Smooth muscle cell (in vitro differentiated cells): ENCODE data around the gene SBK2. TPM values are rescaled to one million over a fixed set of nuclear protein-coding genes. Genes with fewer than 3 reads are reported as not detected.

Source experiments
- DNase-seq: peaks from one replicate; lab custom pipeline; 2025; ENCODE audit not compliant: unreplicated experiment; lab: John Stamatoyannopoulos, UW
- H2AFZ ChIP-seq: fragments of 200-600 bp; sonication (generic); 2 replicates; pipeline ENCODE4 v1.6.0; 2016; ENCODE audit warnings: antibody characterized with exemption, low read depth, mild to moderate bottlenecking
- H3F3A ChIP-seq: fragments of 200-600 bp; sonication (generic); 2 replicates; pipeline ENCODE4 v1.6.0; 2017; ENCODE audit warnings: antibody characterized with exemption, low read depth
- H3K27ac ChIP-seq: fragments of 200-600 bp; sonication (generic); 2 replicates; pipeline ENCODE4 v1.5.1; 2016; ENCODE audit warnings: low read depth, mild to moderate bottlenecking
- H3K27me3 ChIP-seq: fragments of 200-600 bp; sonication (generic); 2 replicates; pipeline ENCODE4 v1.6.1; 2016; ENCODE audit warnings: low read depth, mild to moderate bottlenecking
- H3K36me3 ChIP-seq: fragments of 200-600 bp; sonication (generic); 2 replicates; pipeline ENCODE4 v1.5.1; 2016; ENCODE audit warnings: low read depth
- H3K4me1 ChIP-seq: fragments of 200-600 bp; sonication (generic); 2 replicates; pipeline ENCODE4 v1.5.1; 2016; ENCODE audit warnings: low read depth
- H3K4me2 ChIP-seq: fragments of 200-600 bp; sonication (generic); 2 replicates; pipeline ENCODE4 v1.6.0; 2016; ENCODE audit warnings: mild to moderate bottlenecking
- H3K4me3 ChIP-seq: fragments of 200-600 bp; sonication (generic); 2 replicates; pipeline ENCODE4 v1.5.1; 2016; ENCODE audit warnings: mild to moderate bottlenecking
- H3K79me2 ChIP-seq: fragments of 200-600 bp; sonication (generic); 2 replicates; pipeline ENCODE4 v1.6.0; 2016; ENCODE audit warnings: low read depth, mild to moderate bottlenecking
- H3K9ac ChIP-seq: fragments of 200-600 bp; sonication (generic); 2 replicates; pipeline ENCODE4 v1.6.0; 2016; ENCODE audit warnings: low read depth
- H3K9me3 ChIP-seq: fragments of 200-600 bp; sonication (generic); replicated peaks from 2 replicates; pipeline ENCODE4 v1.5.1; 2016; ENCODE audit warnings: low read depth
- H4K20me1 ChIP-seq: fragments of 200-600 bp; sonication (generic); 2 replicates; pipeline ENCODE4 v1.6.0; 2016; ENCODE audit warnings: low read depth
- WGBS: methylation state at CpG from one replicate; pipeline ENCODE4 v1.1.7; 2016; ENCODE audit warnings: low lambda C conversion rate; 5-methylcytosine and 5-hydroxymethylcytosine counted together
- polyA plus RNA-seq: library from polyadenylated mRNA; unstranded; fragments of >200 nt; fragmentation: Nextera tagmentation; extraction: Ambion mirVana; gene quantifications from 2 replicates; pipeline ENCODE4 v1.2.1, GENCODE V29; 2016
- total RNA-seq: library from RNA; depleted of rRNA; stranded (reverse); fragments of >200 nt; gene quantifications from 2 replicates; pipeline ENCODE4 v1.2.3, GENCODE V29; 2014
- TF ChIP-seq, protein P1 (sequence below): fragments of 200-600 bp; sonication (generic); IDR thresholded peaks from 2 replicates; pipeline ENCODE4 v1.5.1; 2017; ENCODE audit warnings: borderline replicate concordance, mild to moderate bottlenecking, antibody characterized with exemption; ENCODE audit not compliant: insufficient read depth, poor library complexity, severe bottlenecking

Gene SBK2
- total and polyA plus RNA-seq, 2 experiments from 2014 or later = not detected

DNA sequence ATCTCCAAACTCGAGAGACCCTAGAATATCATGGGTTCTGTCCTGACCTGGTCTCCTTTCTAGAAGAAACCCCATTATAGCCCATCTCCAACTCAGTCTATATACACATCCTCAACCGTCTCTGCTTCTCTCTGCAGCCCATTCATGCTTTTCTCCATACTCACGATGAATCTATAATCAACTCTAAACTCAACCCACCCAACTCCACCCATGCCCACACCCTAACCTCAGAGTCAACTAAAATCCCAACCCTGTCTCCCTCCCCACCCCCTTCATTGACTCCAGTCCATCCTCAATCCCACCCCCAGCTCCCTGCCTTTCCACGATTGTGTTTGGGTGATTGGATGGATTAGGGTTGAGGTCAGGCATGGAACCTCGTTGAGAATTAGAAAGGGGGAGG lies 6.6 kb upstream of the SBK2 start:
- H3K9me3 ChIP-seq = no peaks in the 10 kb centered on the region
- no peak overlapping the region for H3K4me3 ChIP-seq
- peaks cover 9% of the 10 kb centered on the region for H3K4me1 ChIP-seq
- no peaks in the 10 kb centered on the region for H3K36me3 ChIP-seq
- H3K9ac ChIP-seq = no peak overlapping the region
- H2AFZ ChIP-seq = no peak overlapping the region
- no peaks in the 10 kb centered on the region for H3K27me3 ChIP-seq
- WGBS = 78% methylated on average over 5 of the region's 5 CpGs
- no peaks in the 10 kb centered on the region for H4K20me1 ChIP-seq
- no peak overlapping the region for H3K4me2 ChIP-seq
- no peaks in the 10 kb centered on the region for H3K79me2 ChIP-seq
- TF ChIP-seq, protein P1, sequence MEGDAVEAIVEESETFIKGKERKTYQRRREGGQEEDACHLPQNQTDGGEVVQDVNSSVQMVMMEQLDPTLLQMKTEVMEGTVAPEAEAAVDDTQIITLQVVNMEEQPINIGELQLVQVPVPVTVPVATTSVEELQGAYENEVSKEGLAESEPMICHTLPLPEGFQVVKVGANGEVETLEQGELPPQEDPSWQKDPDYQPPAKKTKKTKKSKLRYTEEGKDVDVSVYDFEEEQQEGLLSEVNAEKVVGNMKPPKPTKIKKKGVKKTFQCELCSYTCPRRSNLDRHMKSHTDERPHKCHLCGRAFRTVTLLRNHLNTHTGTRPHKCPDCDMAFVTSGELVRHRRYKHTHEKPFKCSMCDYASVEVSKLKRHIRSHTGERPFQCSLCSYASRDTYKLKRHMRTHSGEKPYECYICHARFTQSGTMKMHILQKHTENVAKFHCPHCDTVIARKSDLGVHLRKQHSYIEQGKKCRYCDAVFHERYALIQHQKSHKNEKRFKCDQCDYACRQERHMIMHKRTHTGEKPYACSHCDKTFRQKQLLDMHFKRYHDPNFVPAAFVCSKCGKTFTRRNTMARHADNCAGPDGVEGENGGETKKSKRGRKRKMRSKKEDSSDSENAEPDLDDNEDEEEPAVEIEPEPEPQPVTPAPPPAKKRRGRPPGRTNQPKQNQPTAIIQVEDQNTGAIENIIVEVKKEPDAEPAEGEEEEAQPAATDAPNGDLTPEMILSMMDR = no peak
- no peaks in the 10 kb centered on the region for H3F3A ChIP-seq
- no peak for DNase-seq
- no peak overlapping the region for H3K27ac ChIP-seq

DNA sequence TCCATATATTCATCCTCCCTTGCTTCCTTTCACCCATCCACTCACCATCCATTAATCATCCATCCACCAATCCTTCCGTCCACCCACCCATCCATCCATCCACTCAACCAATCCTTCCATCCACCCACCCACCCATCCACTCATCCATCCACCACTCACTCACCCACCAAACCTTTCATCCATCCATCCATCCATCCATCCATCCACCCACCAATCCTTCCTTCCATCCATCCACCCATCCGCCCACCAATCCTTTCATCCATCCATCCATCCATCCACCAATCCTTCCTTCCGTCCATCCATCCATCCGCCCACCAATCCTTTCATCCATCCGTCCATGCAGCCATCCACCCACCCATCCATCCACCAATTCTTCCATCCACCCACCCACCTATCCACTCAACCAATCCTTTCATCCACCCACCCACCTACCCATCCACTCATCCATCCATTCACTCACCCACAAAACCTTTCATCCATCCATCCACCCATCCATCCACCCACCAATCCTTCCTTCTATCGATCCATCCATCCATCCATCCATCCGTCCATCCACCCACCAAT lies 5.4 kb upstream of the SBK2 start:
- 91% methylated on average over 7 of the region's 7 CpGs for WGBS
- no peaks in the 10 kb centered on the region for H3K27me3 ChIP-seq
- H3K9me3 ChIP-seq = no peaks in the 10 kb centered on the region
- TF ChIP-seq, protein P1 = no peak
- no peaks in the 10 kb centered on the region for H4K20me1 ChIP-seq
- no peak overlapping the region for H3K9ac ChIP-seq
- H3K27ac ChIP-seq = no peak overlapping the region
- H3K79me2 ChIP-seq = no peaks in the 10 kb centered on the region
- no peak overlapping the region for H3K4me3 ChIP-seq
- no peak overlapping the region for H2AFZ ChIP-seq
- H3K4me1 ChIP-seq = peaks cover 4% of the 10 kb centered on the region
- DNase-seq = no peak
- H3F3A ChIP-seq = no peaks in the 10 kb centered on the region
- H3K4me2 ChIP-seq = no peak overlapping the region
- H3K36me3 ChIP-seq = no peaks in the 10 kb centered on the region

DNA sequence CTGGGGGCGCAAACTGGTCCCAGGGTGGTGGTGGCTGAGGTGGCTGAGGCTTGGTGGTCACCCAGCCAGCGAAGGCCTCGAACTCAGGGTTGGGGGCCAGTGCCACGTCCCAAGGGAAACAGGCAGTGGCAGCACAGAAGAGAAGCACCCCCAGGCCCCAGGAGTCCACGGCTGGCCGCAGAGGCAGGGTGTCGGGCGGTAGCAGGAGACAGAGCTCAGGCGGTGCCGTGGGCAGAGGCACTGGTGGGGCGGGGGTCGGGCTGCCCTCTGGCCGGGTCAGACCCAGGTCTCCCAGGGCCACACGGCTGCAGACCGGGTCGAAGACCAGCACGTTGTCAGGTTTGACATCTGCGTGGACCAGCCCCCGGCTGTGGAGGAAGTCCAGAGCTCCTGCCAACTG lies 4.2 kb upstream of the SBK2 start:
- TF ChIP-seq, protein P1 = no peak
- H4K20me1 ChIP-seq = no peaks in the 10 kb centered on the region
- no peak overlapping the region for H3K9ac ChIP-seq
- no peaks in the 10 kb centered on the region for H3K27me3 ChIP-seq
- no peak for DNase-seq
- no peaks in the 10 kb centered on the region for H3K4me1 ChIP-seq
- no peaks in the 10 kb centered on the region for H3K79me2 ChIP-seq
- no peak overlapping the region for H3K27ac ChIP-seq
- H3K36me3 ChIP-seq = no peaks in the 10 kb centered on the region
- no peak overlapping the region for H3K4me3 ChIP-seq
- WGBS = 85% methylated on average over 11 of the region's 19 CpGs
- no peaks in the 10 kb centered on the region for H3K9me3 ChIP-seq
- H2AFZ ChIP-seq = no peak overlapping the region
- no peaks in the 10 kb centered on the region for H3F3A ChIP-seq
- no peak overlapping the region for H3K4me2 ChIP-seq

DNA sequence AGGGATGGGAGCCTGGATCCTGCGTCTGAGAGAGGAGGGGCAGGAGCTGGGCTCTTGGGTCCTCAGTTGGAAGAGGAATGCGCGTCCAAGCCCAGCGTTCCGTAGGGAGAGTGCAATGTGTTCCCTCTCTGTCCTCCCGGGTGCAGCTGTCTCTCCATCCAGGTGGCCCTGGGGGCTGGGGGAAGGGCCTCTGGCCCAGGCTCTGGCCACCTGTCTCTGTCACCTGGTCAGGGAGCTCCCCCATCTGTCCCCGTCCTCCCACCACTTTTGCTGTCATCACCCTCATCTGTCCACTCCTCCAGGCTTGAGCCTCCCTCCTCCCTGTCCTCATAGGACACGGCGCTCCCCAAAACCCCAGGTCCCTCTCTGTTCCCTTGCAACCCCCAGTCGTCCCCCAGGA lies 3.7 kb upstream of the SBK2 start:
- no peak overlapping the region for H3K9ac ChIP-seq
- no peak for DNase-seq
- no peaks in the 10 kb centered on the region for H3K9me3 ChIP-seq
- H3K4me3 ChIP-seq = no peak overlapping the region
- H3K36me3 ChIP-seq = no peaks in the 10 kb centered on the region
- H3K79me2 ChIP-seq = no peaks in the 10 kb centered on the region
- no peaks in the 10 kb centered on the region for H4K20me1 ChIP-seq
- no peaks in the 10 kb centered on the region for H3F3A ChIP-seq
- TF ChIP-seq, protein P1 = no peak
- no peak overlapping the region for H3K4me2 ChIP-seq
- 75% methylated on average over 10 of the region's 10 CpGs for WGBS
- H3K27me3 ChIP-seq = no peaks in the 10 kb centered on the region
- H3K4me1 ChIP-seq = no peaks in the 10 kb centered on the region
- no peak overlapping the region for H2AFZ ChIP-seq
- H3K27ac ChIP-seq = no peak overlapping the region
